ENCODE data around the gene PER2. TPM values are rescaled to one million over a fixed set of nuclear protein-coding genes. Genes with fewer than 3 reads are reported as not detected.

PER2 gene
- total and polyA plus RNA-seq, 2 of the 13 experiments (the other 11 are each of a cell fraction or from before 2014, with no cell fraction given): 5.1 to 9.4 TPM

DNA sequence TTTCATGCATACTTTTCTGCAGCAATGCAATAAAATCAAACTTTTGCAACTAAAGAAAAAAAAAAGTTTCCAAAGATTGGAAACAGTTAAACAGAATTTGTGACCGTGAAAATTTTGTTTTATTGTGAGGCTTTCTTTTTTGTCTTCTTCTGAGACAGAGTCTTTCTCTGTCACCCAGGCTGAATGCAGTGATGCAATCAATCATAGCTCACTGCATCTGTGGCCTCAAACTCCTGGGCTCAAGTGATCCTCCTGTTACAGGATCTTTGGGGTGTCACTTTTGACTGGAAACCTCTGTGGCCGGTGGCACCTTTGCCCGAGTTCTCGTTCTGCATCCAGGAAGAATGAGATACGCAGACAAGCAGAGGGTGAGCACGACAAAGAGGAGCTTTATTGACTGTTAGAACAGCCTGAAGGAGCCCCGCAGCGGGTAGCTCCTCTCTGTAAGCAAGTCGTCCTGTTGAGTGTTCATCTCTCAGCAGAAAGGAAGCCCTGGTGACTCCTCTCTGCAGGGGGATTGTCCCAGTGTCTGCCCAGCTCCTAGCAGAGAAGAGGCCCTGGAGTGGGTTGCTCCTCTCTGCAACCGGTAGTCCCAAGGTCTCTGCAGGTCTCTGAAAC is 68.0 kb downstream of the PER2 start (continued):
- TF ChIP-seq HOXD1 (CRISPR knock-in tag; IDR thresholded peaks at IDR 0.05) (no peak), ZNF282 (IDR thresholded peaks at IDR 0.05; ENCODE audit: partially characterized antibody) (no peak), ATF7 (IDR thresholded peaks at IDR 0.05) (peak; percentile 32), ATF7 (CRISPR knock-in tag; IDR thresholded peaks at IDR 0.05) (no peak), LCORL (IDR thresholded peaks at IDR 0.05) (no peak), LCORL (CRISPR knock-in tag; IDR thresholded peaks at IDR 0.05) (no peak), DMAP1 (CRISPR knock-in tag; IDR thresholded peaks at IDR 0.05) (0 out of 2 replicates have a peak, but pooled peaks have one; percentile 38), LRRFIP1 (CRISPR knock-in tag; conservative IDR thresholded peaks at IDR 0.05) (no peak), KDM3A (CRISPR knock-in tag; IDR thresholded peaks at IDR 0.05; ENCODE audit: low read depth) (no peak), ZNF263 (CRISPR knock-in tag; IDR thresholded peaks at IDR 0.05) (0 out of 2 replicates have a peak, but pooled peaks have one; percentile 15), THAP11 (CRISPR knock-in tag; IDR thresholded peaks at IDR 0.05) (no peak), SRSF1 (optimal IDR thresholded peaks at IDR 0.05; ENCODE audit: low read depth, low read length) (no peak), KLF16 (CRISPR knock-in tag; IDR thresholded peaks at IDR 0.05) (peak in 1 of 2 experiments; percentile 52; a peak in 1 of 4 replicates), USF2 (IDR thresholded peaks at IDR 0.05; ENCODE audit: low read depth, low read length) (no peak), USF2 (CRISPR knock-in tag; IDR thresholded peaks at IDR 0.05; ENCODE audit: borderline replicate concordance) (no peak)
- TF ChIP-seq, protein P1, sequence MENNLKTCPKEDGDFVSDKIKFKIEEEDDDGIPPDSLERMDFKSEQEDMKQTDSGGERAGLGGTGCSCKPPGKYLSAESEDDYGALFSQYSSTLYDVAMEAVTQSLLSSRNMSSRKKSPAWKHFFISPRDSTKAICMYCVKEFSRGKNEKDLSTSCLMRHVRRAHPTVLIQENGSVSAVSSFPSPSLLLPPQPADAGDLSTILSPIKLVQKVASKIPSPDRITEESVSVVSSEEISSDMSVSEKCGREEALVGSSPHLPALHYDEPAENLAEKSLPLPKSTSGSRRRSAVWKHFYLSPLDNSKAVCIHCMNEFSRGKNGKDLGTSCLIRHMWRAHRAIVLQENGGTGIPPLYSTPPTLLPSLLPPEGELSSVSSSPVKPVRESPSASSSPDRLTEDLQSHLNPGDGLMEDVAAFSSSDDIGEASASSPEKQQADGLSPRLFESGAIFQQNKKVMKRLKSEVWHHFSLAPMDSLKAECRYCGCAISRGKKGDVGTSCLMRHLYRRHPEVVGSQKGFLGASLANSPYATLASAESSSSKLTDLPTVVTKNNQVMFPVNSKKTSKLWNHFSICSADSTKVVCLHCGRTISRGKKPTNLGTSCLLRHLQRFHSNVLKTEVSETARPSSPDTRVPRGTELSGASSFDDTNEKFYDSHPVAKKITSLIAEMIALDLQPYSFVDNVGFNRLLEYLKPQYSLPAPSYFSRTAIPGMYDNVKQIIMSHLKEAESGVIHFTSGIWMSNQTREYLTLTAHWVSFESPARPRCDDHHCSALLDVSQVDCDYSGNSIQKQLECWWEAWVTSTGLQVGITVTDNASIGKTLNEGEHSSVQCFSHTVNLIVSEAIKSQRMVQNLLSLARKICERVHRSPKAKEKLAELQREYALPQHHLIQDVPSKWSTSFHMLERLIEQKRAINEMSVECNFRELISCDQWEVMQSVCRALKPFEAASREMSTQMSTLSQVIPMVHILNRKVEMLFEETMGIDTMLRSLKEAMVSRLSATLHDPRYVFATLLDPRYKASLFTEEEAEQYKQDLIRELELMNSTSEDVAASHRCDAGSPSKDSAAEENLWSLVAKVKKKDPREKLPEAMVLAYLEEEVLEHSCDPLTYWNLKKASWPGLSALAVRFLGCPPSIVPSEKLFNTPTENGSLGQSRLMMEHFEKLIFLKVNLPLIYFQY (CRISPR knock-in tag; IDR thresholded peaks at IDR 0.05; ENCODE audit: borderline replicate concordance): no peak
- TF ChIP-seq, protein P2, sequence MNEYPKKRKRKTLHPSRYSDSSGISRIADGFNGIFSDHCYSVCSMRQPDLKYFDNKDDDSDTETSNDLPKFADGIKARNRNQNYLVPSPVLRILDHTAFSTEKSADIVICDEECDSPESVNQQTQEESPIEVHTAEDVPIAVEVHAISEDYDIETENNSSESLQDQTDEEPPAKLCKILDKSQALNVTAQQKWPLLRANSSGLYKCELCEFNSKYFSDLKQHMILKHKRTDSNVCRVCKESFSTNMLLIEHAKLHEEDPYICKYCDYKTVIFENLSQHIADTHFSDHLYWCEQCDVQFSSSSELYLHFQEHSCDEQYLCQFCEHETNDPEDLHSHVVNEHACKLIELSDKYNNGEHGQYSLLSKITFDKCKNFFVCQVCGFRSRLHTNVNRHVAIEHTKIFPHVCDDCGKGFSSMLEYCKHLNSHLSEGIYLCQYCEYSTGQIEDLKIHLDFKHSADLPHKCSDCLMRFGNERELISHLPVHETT (CRISPR knock-in tag; conservative IDR thresholded peaks at IDR 0.05): no peak
- TF ChIP-seq, protein P3, sequence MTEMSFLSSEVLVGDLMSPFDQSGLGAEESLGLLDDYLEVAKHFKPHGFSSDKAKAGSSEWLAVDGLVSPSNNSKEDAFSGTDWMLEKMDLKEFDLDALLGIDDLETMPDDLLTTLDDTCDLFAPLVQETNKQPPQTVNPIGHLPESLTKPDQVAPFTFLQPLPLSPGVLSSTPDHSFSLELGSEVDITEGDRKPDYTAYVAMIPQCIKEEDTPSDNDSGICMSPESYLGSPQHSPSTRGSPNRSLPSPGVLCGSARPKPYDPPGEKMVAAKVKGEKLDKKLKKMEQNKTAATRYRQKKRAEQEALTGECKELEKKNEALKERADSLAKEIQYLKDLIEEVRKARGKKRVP (CRISPR knock-in tag; IDR thresholded peaks at IDR 0.05): peak in 1 of 2 experiments; percentile 56; a peak in 1 of 4 replicates
- TF ChIP-seq, protein P4, sequence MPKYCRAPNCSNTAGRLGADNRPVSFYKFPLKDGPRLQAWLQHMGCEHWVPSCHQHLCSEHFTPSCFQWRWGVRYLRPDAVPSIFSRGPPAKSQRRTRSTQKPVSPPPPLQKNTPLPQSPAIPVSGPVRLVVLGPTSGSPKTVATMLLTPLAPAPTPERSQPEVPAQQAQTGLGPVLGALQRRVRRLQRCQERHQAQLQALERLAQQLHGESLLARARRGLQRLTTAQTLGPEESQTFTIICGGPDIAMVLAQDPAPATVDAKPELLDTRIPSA (CRISPR knock-in tag; IDR thresholded peaks at IDR 0.05; ENCODE audit: borderline replicate concordance): no peak
